H1 (cell line): ENCODE results near the gene TNNT1. TPM values are rescaled to one million over a fixed set of nuclear protein-coding genes. Genes with fewer than 3 reads are reported as not detected.

Source experiments
- CTCF ChIA-PET: fragments of 300-600 bp; sonication (Branson Sonifier 250); formaldehyde crosslinking; loops from one replicate; lab custom pipeline; 2021; ENCODE audit not compliant: partially characterized antibody; lab: Charles Lee
- POLR2A ChIA-PET: fragments of 300-600 bp; sonication (Branson Sonifier 250); formaldehyde crosslinking; loops from one replicate; lab custom pipeline; 2021; ENCODE audit warnings: inconsistent platforms; ENCODE audit not compliant: partially characterized antibody; lab: Charles Lee
- DNase-seq, 2 experiments: peaks; one replicate each; pipeline versions ENCODE4 v3.0.0 to v3.0.0-alpha.2; 2010 to 2022; ENCODE audit warnings: low spot score in 2 of 2, low read depth in 1 of 2, mixed read lengths in 1 of 2
- FAIRE-seq: peaks from 2 replicates; lab custom pipeline; 2011; peaks lifted over from hg19 to GRCh38; lab: Jason Lieb, UNC
- H2AFZ ChIP-seq: 2 replicates; pipeline ENCODE4 v1.8.1; 2012; ENCODE audit warnings: low read length, inconsistent platforms
- H2AK5ac ChIP-seq: 2 replicates; pipeline ENCODE4 v1.6.1; 2013; ENCODE audit warnings: low read depth, low read length
- H2BK120ac ChIP-seq: replicated peaks from 2 replicates; pipeline ENCODE3; 2013; ENCODE audit warnings: low read depth, low read length, inconsistent platforms
- H2BK12ac ChIP-seq: 2 replicates; pipeline ENCODE4 v1.6.1; 2013; ENCODE audit warnings: low read depth, low read length
- H2BK15ac ChIP-seq: 2 replicates; pipeline ENCODE4 v1.6.1; 2013; ENCODE audit warnings: low read length
- H2BK20ac ChIP-seq: 2 replicates; pipeline ENCODE4 v1.6.1; 2013; ENCODE audit warnings: low read length
- H2BK5ac ChIP-seq: 2 replicates; pipeline ENCODE4 v1.6.1; 2013; ENCODE audit warnings: low read depth, low read length
- H3K14ac ChIP-seq: 2 replicates; pipeline ENCODE4 v1.6.1; 2013; ENCODE audit warnings: inconsistent platforms; ENCODE audit not compliant: insufficient read length
- H3K18ac ChIP-seq: 2 replicates; pipeline ENCODE4 v1.6.1; 2013; ENCODE audit warnings: low read length; ENCODE audit errors: extremely low read depth
- H3K23ac ChIP-seq: 2 replicates; pipeline ENCODE4 v1.6.1; 2013; ENCODE audit warnings: inconsistent platforms; ENCODE audit not compliant: insufficient read length
- H3K23me2 ChIP-seq: 2 replicates; pipeline ENCODE4 v1.6.1; 2013; ENCODE audit warnings: low read depth, low read length
- H3K27ac ChIP-seq: 2 replicates; pipeline ENCODE4 v1.6.1; 2011; ENCODE audit warnings: low read depth, low read length, inconsistent platforms
- H3K27me3 ChIP-seq, 4 experiments: replicated peaks in 1 of 4; 1 replicate in 1 of 4; 2 replicates in 3 of 4; pipeline versions ENCODE4 v1.6.1 to v1.8.1; 2011 to 2013; ENCODE audit warnings: low read length in 3 of 4, mild to moderate bottlenecking in 3 of 4, inconsistent platforms in 2 of 4, mixed read lengths in 2 of 4, moderate library complexity in 1 of 4; ENCODE audit not compliant: control insufficient read depth in 3 of 4, insufficient read depth in 3 of 4; ENCODE audit errors: extremely low read depth in 1 of 4
- H3K36me3 ChIP-seq, 4 experiments: 2 replicates each; pipeline versions ENCODE4 v1.6.1 to v1.8.1; 2011 to 2013; ENCODE audit warnings: mild to moderate bottlenecking in 4 of 4, low read length in 3 of 4, moderate library complexity in 2 of 4, control low read depth in 1 of 4, inconsistent platforms in 1 of 4; ENCODE audit not compliant: insufficient read depth in 4 of 4, control insufficient read depth in 2 of 4
- H3K4ac ChIP-seq: replicated peaks from 2 replicates; pipeline ENCODE3; 2013; ENCODE audit warnings: low read length, low read depth, mixed read lengths, inconsistent platforms; ENCODE audit not compliant: insufficient read length
- H3K4me1 ChIP-seq, 4 experiments: replicated peaks in 1 of 4; 1 replicate in 1 of 4; 2 replicates in 3 of 4; pipeline versions ENCODE4 v1.6.1 to v1.8.1; 2011 to 2013; ENCODE audit warnings: low read length in 3 of 4, inconsistent platforms in 2 of 4, mixed read lengths in 1 of 4; ENCODE audit not compliant: insufficient read depth in 4 of 4, control insufficient read depth in 3 of 4
- H3K4me2 ChIP-seq, 2 experiments: 2 replicates each; pipeline versions ENCODE4 v1.6.1 to v1.8.1; 2011 to 2013; ENCODE audit warnings: low read depth in 2 of 2, low read length in 2 of 2, control low read depth in 1 of 2, inconsistent platforms in 1 of 2, mild to moderate bottlenecking in 1 of 2; ENCODE audit not compliant: insufficient read depth in 1 of 2
- H3K4me3 ChIP-seq, 4 experiments: fragments of 200-600, 300-600 bp in 1 of 4; sonication (generic), shearing (Covaris generic), sonication (Bioruptor Twin) in 1 of 4; 2 replicates each; pipeline versions ENCODE4 v1.5.1 to v1.8.1; 2011 to 2016; ENCODE audit warnings: low read length in 4 of 4, low read depth in 3 of 4, control low read depth in 2 of 4, inconsistent platforms in 2 of 4, mild to moderate bottlenecking in 2 of 4, mixed read lengths in 1 of 4, moderate library complexity in 1 of 4; ENCODE audit not compliant: insufficient read depth in 2 of 4; ENCODE audit errors: extremely low read depth in 1 of 4
- H3K56ac ChIP-seq: replicated peaks from 2 replicates; pipeline ENCODE3; 2013; ENCODE audit warnings: low read depth, mild to moderate bottlenecking, mixed read lengths, low read length, inconsistent platforms; ENCODE audit not compliant: insufficient read length
- H3K79me1 ChIP-seq: 2 replicates; pipeline ENCODE4 v1.6.1; 2013; ENCODE audit warnings: low read depth, low read length, control low read depth
- H3K79me2 ChIP-seq, 2 experiments: 2 replicates each; pipeline versions ENCODE4 v1.6.1 to v1.8.1; 2012 to 2013; ENCODE audit warnings: low read length in 2 of 2, mild to moderate bottlenecking in 2 of 2, inconsistent platforms in 1 of 2; ENCODE audit not compliant: insufficient read depth in 2 of 2, control insufficient read depth in 1 of 2
- H3K9ac ChIP-seq, 4 experiments: replicated peaks in 1 of 4; 1 replicate in 1 of 4; 2 replicates in 3 of 4; pipeline versions ENCODE4 v1.6.1 to v1.8.1; 2011 to 2013; ENCODE audit warnings: low read depth in 3 of 4, low read length in 3 of 4, control low read depth in 2 of 4, mild to moderate bottlenecking in 2 of 4, moderate library complexity in 2 of 4, inconsistent platforms in 1 of 4; ENCODE audit errors: extremely low read depth in 1 of 4
- H3K9me3 ChIP-seq, 2 experiments: 2 replicates each; pipeline versions ENCODE4 v1.6.1 to v1.8.1; 2012 to 2013; ENCODE audit warnings: mild to moderate bottlenecking in 2 of 2, moderate library complexity in 2 of 2, control low read depth in 1 of 2, inconsistent platforms in 1 of 2, low read depth in 1 of 2, low read length in 1 of 2, mixed read lengths in 1 of 2; ENCODE audit not compliant: insufficient read depth in 2 of 2
- H4K20me1 ChIP-seq, 2 experiments: replicated peaks in 1 of 2; 2 replicates each; pipeline versions ENCODE3 to v1.8.1; 2011 to 2013; ENCODE audit warnings: inconsistent platforms in 2 of 2, low read length in 2 of 2, mild to moderate bottlenecking in 1 of 2; ENCODE audit not compliant: insufficient read depth in 2 of 2, control insufficient read depth in 1 of 2
- H4K5ac ChIP-seq: 2 replicates; pipeline ENCODE4 v1.6.1; 2013; ENCODE audit warnings: low read length, low read depth, mixed read lengths, inconsistent platforms; ENCODE audit not compliant: insufficient read length
- H4K8ac ChIP-seq: 2 replicates; pipeline ENCODE4 v1.8.0; 2013; ENCODE audit warnings: mild to moderate bottlenecking, moderate library complexity, low read length, inconsistent platforms; ENCODE audit not compliant: insufficient read depth; ENCODE audit errors: extremely low read depth
- H4K91ac ChIP-seq: replicated peaks from 2 replicates; pipeline ENCODE3; 2013; ENCODE audit warnings: low read length, mixed read lengths, inconsistent platforms; ENCODE audit not compliant: insufficient read length
- CHD2 ChIP-seq: IDR thresholded peaks from 2 replicates; pipeline ENCODE4 v1.6.1; 2012; ENCODE audit warnings: low read length, improper control_type of control experiment
- WGBS, 2 experiments: shearing (Covaris generic) in 1 of 2; methylation state at CpG; one replicate each; pipeline versions ENCODE4 v1.1.6 to v1.1.7; 2013 to 2015; ENCODE audit warnings: low lambda C conversion rate in 2 of 2, mixed read lengths in 2 of 2, inconsistent platforms in 1 of 2, low coverage in 1 of 2, missing lambda C conversion rate in 1 of 2; ENCODE audit not compliant: insufficient replicate concordance in 2 of 2, insufficient coverage in 1 of 2, insufficient read length in 1 of 2; ENCODE audit errors: extremely low coverage in 1 of 2, missing lambda C conversion rate in 1 of 2; 5-methylcytosine and 5-hydroxymethylcytosine counted together
- polyA plus RNA-seq, 7 experiments: library from polyadenylated mRNA; depleted of rRNA in 3 of 7; stranded (reverse) in 5 of 7; unstranded in 2 of 7; fragments of >200 nt in 5 of 7; fragments of 200-250 nt in 2 of 7; gene quantifications; 1 replicate in 5 of 7; 2 replicates in 1 of 7; 4 replicates in 1 of 7; pipeline versions ENCODE4 v1.2.1 to v1.2.3, GENCODE V29; 2011 to 2013; ENCODE audit warnings: missing spikeins in 2 of 7, mixed read lengths in 2 of 7
- total RNA-seq: library from RNA; stranded (reverse); fragmentation: NEBNext Ultra II Directional; extraction: Animal tissue kit (Norgen Biotek cat#: 25700); gene quantifications from 2 replicates; pipeline ENCODE4 v1.2.1, GENCODE V29; 2021

The TNNT1 gene
- total and polyA plus RNA-seq, 2 of the 8 experiments (the other 6 are each of a cell fraction or from before 2014, with no cell fraction given) = 69.6 to 107 TPM

GRCh38 chr19:55084416-55084815 is 64.6 kb downstream of the TNNT1 start:
- Histone ChIP-seq H2BK12ac (no peak overlapping the region), H4K5ac (no peak overlapping the region), H3K9me3 (no peaks in the 10 kb centered on the region), H3K56ac (no peak overlapping the region), H2BK5ac (no peak overlapping the region), H4K8ac (no peak overlapping the region), H3K27me3 (peaks cover 0 to 9% (median 6%) of the 10 kb centered on the region in 4 experiments; a peak in 4 of 7 replicates), H3K9ac (no peak overlapping the region), H3K36me3 (no peaks in the 10 kb centered on the region), H2AK5ac (no peak overlapping the region), H3K23me2 (peaks cover 29% of the 10 kb centered on the region), H3K4me1 (peaks cover 0 to 30% (median 24%) of the 10 kb centered on the region in 4 experiments; a peak in 6 of 7 replicates), H3K79me2 (no peaks in the 10 kb centered on the region), H3K4me2 (no peak overlapping the region), H3K14ac (no peak overlapping the region), H4K91ac (no peak overlapping the region), H2BK15ac (no peak overlapping the region), H3K27ac (no peak overlapping the region), H2AFZ (no peak overlapping the region), H3K4me3 (no peak overlapping the region), H4K20me1 (peaks cover 14 to 16% of the 10 kb centered on the region in 2 experiments), H2BK120ac (no peak overlapping the region), H3K23ac (no peak overlapping the region), H3K4ac (no peak overlapping the region), H3K79me1 (no peaks in the 10 kb centered on the region; the same call in 1 of the 2 replicates), H3K18ac (no peak overlapping the region), H2BK20ac (no peak overlapping the region)
- ChIA-PET POLR2A (interaction anchor here (1.0 to 8.7 kb wide), 6 partner anchors 11 to 77 kb away, joined by 3 to 72 read pairs (median 6); partner anchors contain the start of gene PPP1R12C), CTCF (interaction anchor here (0.7 to 1.4 kb wide), 3 partner anchors 12 to 194 kb away, joined by 3 to 4 read pairs (median 3); no protein-coding TSS in a partner anchor)
- 93% methylated on average over 9 of the region's 10 CpGs; no CpG with 5 or more reads in 1 of the 2 experiments for WGBS, 2 experiments
- DNase-seq = no peak
- FAIRE-seq = no peak
- TF ChIP-seq CHD2 = no peak
